K562 (cell line): ENCODE measurements around the gene TMEM234. TPM values are rescaled to one million over a fixed set of nuclear protein-coding genes. Genes with fewer than 3 reads are reported as not detected.

ENCODE experiments used
- ATAC-seq: fragments of 200-7000 bp; cut with Tn5 transposase; 3 replicates; pipeline ENCODE4 v1.9.1; 2020; ENCODE audit warnings: moderate library complexity
- BruUV-seq: library from RNA; stranded (reverse); fragments of 400-500 nt; replicated peaks from 2 replicates; lab custom pipeline; 2021; lab: Mats Ljungman, UMichigan
- CTCF ChIA-PET: fragments of 300-600 bp; formaldehyde crosslinking; extraction: SDS; loops from one replicate; lab custom pipeline; 2021; ENCODE audit warnings: low intra/inter-chr PET ratio; lab: Yijun Ruan, JAX
- POLR2A ChIA-PET: fragments of 300-600, 350-650 bp; sonication (Branson Sonifier 250); formaldehyde crosslinking; extraction: SDS; loops from one replicate; lab custom pipeline; 2021; ENCODE audit warnings: antibody characterized with exemption, inconsistent platforms; lab: Yijun Ruan, JAX
- DNase-seq, 4 experiments: peaks; one replicate each; pipeline versions ENCODE4 v3.0.0 to v3.0.0-alpha.2; 2011 to 2018; ENCODE audit warnings: low spot score in 3 of 4, mixed read lengths in 3 of 4; ENCODE audit errors: extremely low read depth in 1 of 4
- FAIRE-seq: peaks from 2 replicates; lab custom pipeline; 2011; peaks lifted over from hg19 to GRCh38; lab: Jason Lieb, UNC
- H2AFZ ChIP-seq: 2 replicates; pipeline ENCODE4 v1.6.0; 2011; ENCODE audit warnings: low read depth, low read length, control low read depth, inconsistent platforms
- H3K27ac ChIP-seq: fragments of 200-600 bp; 3 replicates; pipeline ENCODE4 v1.8.0; 2011; ENCODE audit warnings: low read depth, mild to moderate bottlenecking, control low read depth, inconsistent platforms, low read length, moderate library complexity, mixed read lengths; ENCODE audit errors: extremely low read depth
- H3K27me3 ChIP-seq, 2 experiments: fragments of 300-600 bp in 1 of 2; 2 replicates in 1 of 2; 3 replicates in 1 of 2; pipeline versions ENCODE4 v1.6.0 to v1.8.0; 2011; ENCODE audit warnings: inconsistent platforms in 2 of 2, low read length in 2 of 2, mild to moderate bottlenecking in 1 of 2, mixed read lengths in 1 of 2, moderate library complexity in 1 of 2; ENCODE audit not compliant: control insufficient read depth in 2 of 2, insufficient read depth in 2 of 2
- H3K36me3 ChIP-seq: fragments of 300-600 bp; 3 replicates; pipeline ENCODE4 v1.8.0; 2011; ENCODE audit warnings: mild to moderate bottlenecking, low read length, inconsistent platforms; ENCODE audit not compliant: control insufficient read depth, insufficient read depth
- H3K4me1 ChIP-seq, 2 experiments: fragments of 200-600 bp in 1 of 2; replicated peaks in 1 of 2; 2 replicates in 1 of 2; 3 replicates in 1 of 2; pipeline versions ENCODE4 v1.5.1 to v1.8.0; 2011; ENCODE audit warnings: inconsistent platforms in 2 of 2, low read length in 2 of 2, mild to moderate bottlenecking in 1 of 2, mixed read lengths in 1 of 2, moderate library complexity in 1 of 2; ENCODE audit not compliant: control insufficient read depth in 2 of 2, insufficient read depth in 2 of 2
- H3K4me2 ChIP-seq: 2 replicates; pipeline ENCODE4 v1.6.1; 2011; ENCODE audit warnings: low read length, control low read depth, inconsistent platforms, mixed read lengths; ENCODE audit not compliant: insufficient read depth
- H3K4me3 ChIP-seq: fragments of 200-600 bp; sonication (generic), shearing (Covaris generic); 2 replicates; pipeline ENCODE4 v1.5.1; 2016; ENCODE audit warnings: control low read depth, inconsistent platforms
- H3K79me2 ChIP-seq: fragments of 200-600 bp; 3 replicates; pipeline ENCODE4 v1.8.0; 2011; ENCODE audit warnings: low read length, inconsistent platforms; ENCODE audit not compliant: control insufficient read depth, insufficient read depth
- H3K9ac ChIP-seq, 2 experiments: 2 replicates each; pipeline versions ENCODE4 v1.6.0 to v1.6.1; 2011; ENCODE audit warnings: low read depth in 2 of 2, low read length in 2 of 2, control low read depth in 1 of 2, inconsistent platforms in 1 of 2, mild to moderate bottlenecking in 1 of 2, mixed read lengths in 1 of 2; ENCODE audit not compliant: insufficient read depth in 1 of 2
- H3K9me1 ChIP-seq: one replicate; pipeline ENCODE4 v1.6.0; 2011; ENCODE audit warnings: inconsistent platforms, mild to moderate bottlenecking, low read length, moderate library complexity; ENCODE audit not compliant: control insufficient read depth, insufficient read depth
- H3K9me3 ChIP-seq: replicated peaks from 2 replicates; pipeline ENCODE4 v1.5.1; 2011; ENCODE audit warnings: low read depth, low read length, inconsistent platforms; ENCODE audit not compliant: control insufficient read depth, insufficient read depth
- H4K20me1 ChIP-seq: replicated peaks from 2 replicates; pipeline ENCODE4 v1.6.1; 2011; ENCODE audit warnings: low read length, inconsistent platforms, mixed read lengths; ENCODE audit not compliant: control insufficient read depth, insufficient read depth
- COPS2 ChIP-seq: fragments of 450-650 bp; conservative IDR thresholded peaks from 2 replicates; pipeline ENCODE4 v1.6.1; 2016; ENCODE audit warnings: mild to moderate bottlenecking, moderate library complexity
- HBP1 ChIP-seq: fragments of 450-650 bp; formaldehyde crosslinking; IDR thresholded peaks from 2 replicates; pipeline ENCODE4 v1.4.0; 2022; ENCODE audit warnings: missing genetic modification characterization
- HDAC3 ChIP-seq: fragments of 450-650 bp; IDR thresholded peaks from 2 replicates; pipeline ENCODE4 v1.6.1; 2018; ENCODE audit warnings: borderline replicate concordance, mild to moderate bottlenecking, moderate library complexity; ENCODE audit not compliant: partially characterized antibody
- HMGN3 ChIP-seq: IDR thresholded peaks from 2 replicates; pipeline ENCODE4 v1.6.1; 2011; ENCODE audit warnings: borderline replicate concordance, low read depth, mild to moderate bottlenecking, mixed read lengths, low read length; ENCODE audit not compliant: insufficient read length; ENCODE audit errors: extremely low read depth
- NKRF ChIP-seq: fragments of 450-650 bp; IDR thresholded peaks from 2 replicates; pipeline ENCODE4 v1.6.1; 2016; ENCODE audit warnings: borderline replicate concordance
- NR4A1 ChIP-seq, 2 experiments: fragments of 250-450 bp in 1 of 2; fragments of 450-650 bp in 1 of 2; sonication (Bioruptor Pico) in 1 of 2; IDR thresholded peaks; 2 replicates each; pipeline versions ENCODE4 v1.4.0 to v1.6.1; 2016 to 2020; ENCODE audit warnings: mild to moderate bottlenecking in 2 of 2, missing compliant biosample characterization in 1 of 2, missing genetic modification characterization in 1 of 2, moderate library complexity in 1 of 2
- POLR2A ChIP-seq: fragments of 450-650 bp; conservative IDR thresholded peaks from 2 replicates; pipeline ENCODE4 v1.6.1; 2016
- POLR2AphosphoS5 ChIP-seq: IDR thresholded peaks from 2 replicates; pipeline ENCODE4 v1.6.1; 2011; ENCODE audit warnings: mild to moderate bottlenecking, low read depth, low read length, moderate library complexity; ENCODE audit not compliant: control insufficient read depth, insufficient read depth
- POLR2B ChIP-seq: fragments of 450-650 bp; IDR thresholded peaks from 2 replicates; pipeline ENCODE4 v1.6.1; 2018; ENCODE audit warnings: low read depth; ENCODE audit not compliant: partially characterized antibody
- STAT6 ChIP-seq: sonication (generic); formaldehyde crosslinking; IDR thresholded peaks from 2 replicates; pipeline ENCODE4 v1.8.1; 2023; ENCODE audit warnings: mild to moderate bottlenecking, missing genetic modification reagents
- SUPT5H ChIP-seq: fragments of 450-650 bp; IDR thresholded peaks from 2 replicates; pipeline ENCODE4 v1.6.1; 2016
- THRB ChIP-seq: fragments of 450-650 bp; formaldehyde crosslinking; conservative IDR thresholded peaks from 2 replicates; pipeline ENCODE4 v1.4.0; 2022; ENCODE audit warnings: mild to moderate bottlenecking, missing genetic modification characterization
- XRCC4 ChIP-seq: IDR thresholded peaks from one replicate; pipeline ENCODE4 v1.6.1; 2011; ENCODE audit not compliant: insufficient read depth, insufficient read length; ENCODE audit errors: extremely low read depth
- ZNF212 ChIP-seq: fragments of 450-650 bp; formaldehyde crosslinking; IDR thresholded peaks from 2 replicates; pipeline ENCODE4 v1.4.0; 2020; ENCODE audit warnings: mild to moderate bottlenecking
- WGBS: fragments of 100-300 bp; shearing (Covaris generic); methylation state at CpG from one replicate; pipeline ENCODE4 v1.1.6; 2016; ENCODE audit warnings: low coverage, mixed read lengths; ENCODE audit not compliant: insufficient coverage; ENCODE audit errors: missing lambda C conversion rate; 5-methylcytosine and 5-hydroxymethylcytosine counted together
- in situ Hi-C: fragments of 300-500 bp; cut with MboI; formaldehyde crosslinking; loops from 4 replicates; pipeline ENCODE4 v1.15.0; 2018; ENCODE audit warnings: inconsistent platforms, mixed read lengths
- intact Hi-C: fragments of 100-400 bp; cut with micrococcal nuclease; formaldehyde crosslinking; loops from 2 replicates; pipeline ENCODE4 v1.14.2; 2022
- polyA plus RNA-seq, 8 experiments: library from polyadenylated mRNA; depleted of rRNA in 4 of 8; stranded (reverse) in 5 of 8; unstranded in 3 of 8; fragments of >200 nt; fragmentation: Nextera tagmentation in 2 of 8; fragmentation: Illumina TruSeq in 1 of 8; extraction: Ambion mirVana in 2 of 8; extraction: Trizol in 1 of 8; gene quantifications; 2 replicates each; pipeline versions ENCODE4 v1.2.1 to v1.2.3, GENCODE V29; 2011 to 2014; ENCODE audit warnings: inconsistent platforms in 1 of 8, missing spikeins in 1 of 8
- total RNA-seq, 7 experiments: library from RNA; depleted of rRNA in 6 of 7; stranded (reverse); fragments of >200 nt in 6 of 7; fragmentation: Illumina TruSeq in 2 of 7; extraction: Trizol in 2 of 7; gene quantifications; 2 replicates each; pipeline versions ENCODE4 v1.2.1 to v1.2.3, GENCODE V29; 2011 to 2021; ENCODE audit warnings: low replicate concordance in 1 of 7

Gene TMEM234
- total and polyA plus RNA-seq, 9 of the 15 experiments (the other 6 are each of a cell fraction or from before 2014, with no cell fraction given) = 5.0 to 12.9 (median 7.6) TPM

GRCh38 chr1:32231843-32232432, 9.8 kb upstream of the TMEM234 start:
- Histone ChIP-seq H3K4me1 (peaks cover 16 to 17% of the 10 kb centered on the region in 2 experiments; a peak in 4 of 5 replicates), H3K9me3 (no peaks in the 10 kb centered on the region), H4K20me1 (no peaks in the 10 kb centered on the region), H3K79me2 (no peaks in the 10 kb centered on the region), H3K27me3 (no peaks in the 10 kb centered on the region), H3K4me3 (no peak overlapping the region), H3K9me1 (peaks cover 4% of the 10 kb centered on the region), H2AFZ (no peak overlapping the region), H3K36me3 (peaks cover 55% of the 10 kb centered on the region), H3K9ac (peak overlapping the region in 1 of 2 experiments; percentile 23; a peak in 1 of 4 replicates), H3K27ac (no peak overlapping the region), H3K4me2 (no peak overlapping the region)
- ATAC-seq (peak; percentile 18), FAIRE-seq (no peak), DNase-seq (no peak)
- POLR2A ChIA-PET = interaction anchor here (0.6 to 2.3 kb wide), 8 partner anchors 8 to 405 kb away, joined by 3 to 8 read pairs (median 5); partner anchors contain the start of gene MARCKSL1
- CTCF ChIA-PET = no interaction called here
- BruUV-seq = no TSS peak
- WGBS = 75% methylated on average over 5 of the region's 5 CpGs
- in situ Hi-C loops (no loop called here), intact Hi-C loops (no loop called here)
- TF ChIP-seq XRCC4 = no peak
- 0 out of 2 replicates have a peak, but pooled peaks have one; percentile 2 for TF ChIP-seq NR4A1 (CRISPR knock-in tag; IDR thresholded peaks at IDR 0.05)
- TF ChIP-seq NR4A1 (tag; IDR thresholded peaks at IDR 0.05) = no peak
- TF ChIP-seq POLR2AphosphoS5 = peak; percentile 60; the same call in 1 of the 2 replicates
- TF ChIP-seq HBP1 = 0 out of 2 replicates have a peak, but pooled peaks have one; percentile 11
- TF ChIP-seq HDAC3 = no peak
- peak; percentile 76 for TF ChIP-seq POLR2A
- TF ChIP-seq COPS2 = no peak
- TF ChIP-seq THRB (CRISPR knock-in tag) = 0 out of 2 replicates have a peak, but pooled peaks have one; percentile 5
- TF ChIP-seq ZNF212 = no peak
- TF ChIP-seq POLR2B = peak; percentile 63
- no peak for TF ChIP-seq NKRF
- TF ChIP-seq SUPT5H = peak; percentile 74
- TF ChIP-seq HMGN3 = no peak
- no peak for TF ChIP-seq STAT6 (CRISPR knock-in tag)
